Right hindlimb (tissue), 1 donor: ENCODE measurements around the gene SETD1B.
"Not testable (repeated sequence)": the region's sequence is repeated elsewhere in the genome, so short reads cannot be mapped to it uniquely, and the experiment has no call there.

ENCODE experiments used
- DNase-seq: peaks from one replicate; pipeline ENCODE4 v3.0.0-alpha.2; 2018

Gene SETD1B

GRCh38 chr12:121858662-121859572 lies 55.1 kb downstream of the SETD1B start, which contains the start of gene HPD:
Gene HPD (minus strand): TSS chr12:121858859. CDS start chr12:121858823, 36 bp downstream.
- peak; percentile 56 for DNase-seq

- DNase-seq = no peak
These were observed 56.4 kb downstream of the SETD1B start for GRCh38 chr12:121860257-121860656.

GRCh38 chr12:121860699-121861098 lies 56.9 kb downstream of the SETD1B start:
- not testable (repeated sequence) for DNase-seq

- DNase-seq = no peak
These were observed 57.9 kb downstream of the SETD1B start for GRCh38 chr12:121861636-121862254.

- no peak for DNase-seq
These were observed 62.5 kb downstream of the SETD1B start for GRCh38 chr12:121866331-121866730.

GRCh38 chr12:121869229-121869628 lies 65.4 kb downstream of the SETD1B start:
- DNase-seq = not testable (repeated sequence)

- DNase-seq = no peak
These were observed 67.7 kb downstream of the SETD1B start for GRCh38 chr12:121871467-121871866.

GRCh38 chr12:121872546-121873215 lies 68.9 kb downstream of the SETD1B start:
- peak; percentile 76 for DNase-seq

- DNase-seq = no peak
These were observed 69.4 kb downstream of the SETD1B start for GRCh38 chr12:121873216-121873569.

GRCh38 chr12:121874071-121874470 lies 70.3 kb downstream of the SETD1B start:
- DNase-seq = no peak

- no peak for DNase-seq
These were observed 71.8 kb downstream of the SETD1B start for GRCh38 chr12:121875582-121875981.

GRCh38 chr12:121876080-121876447 lies 72.3 kb downstream of the SETD1B start:
- DNase-seq = not testable (repeated sequence)
